ENCODE data around the gene PCDHGA11. TPM values are rescaled to one million over a fixed set of nuclear protein-coding genes. Genes with fewer than 3 reads are reported as not detected.

Gene PCDHGA11
- total and polyA plus RNA-seq, 2 donors (not counting 3 experiments of a cell fraction or from before 2014, with no cell fraction given), result 8.0 to 11.5 TPM

- H3K27me3 ChIP-seq (ENCODE audit: control insufficient read depth in 2 of 2, insufficient read depth in 2 of 2, low read length in 2 of 2), result peaks cover 0 to 4% of the 10 kb centered on the region in 2 experiments
- H3K9me1 ChIP-seq (replicated peaks; ENCODE audit: control insufficient read depth, extremely low read depth, insufficient read depth, low read length), result no peaks in the 10 kb centered on the region
- H4K20me1 ChIP-seq (replicated peaks; ENCODE audit: control insufficient read depth, extremely low read depth, insufficient read depth, low read length), result no peaks in the 10 kb centered on the region
- FAIRE-seq (no peak), DNase-seq (ENCODE audit: low read depth, low spot score) (no peak)
- no peaks in the 10 kb centered on the region for H3K36me3 ChIP-seq (ENCODE audit: control insufficient read depth in 2 of 2, extremely low read depth in 1 of 2, insufficient read depth in 2 of 2, low read length in 2 of 2)
- H2AFZ ChIP-seq (ENCODE audit: low read depth, low read length), result no peak overlapping the region
- BruUV-seq (replicated peaks), result no TSS peak
- H3K79me2 ChIP-seq (ENCODE audit: control insufficient read depth, insufficient read depth, low read length), result no peaks in the 10 kb centered on the region
- no peaks in the 10 kb centered on the region for H3K4me1 ChIP-seq (ENCODE audit: control insufficient read depth, extremely low read depth, insufficient read depth, low read length)
- dilution Hi-C loops (cut with MboI; ENCODE audit: extremely low pct_ligation_motif_present, low sequenced_read_pairs) (no loop called here), intact Hi-C loops (cut with micrococcal nuclease) (no loop called here)
- CTCF ChIA-PET, result interaction anchor here (2.6 kb wide), 1 partner anchor 10 kb away, joined by 16 read pairs; the partner anchor contains the start of gene PCDHGA12
- H3K4me2 ChIP-seq (ENCODE audit: insufficient read depth, low read length), result no peak overlapping the region
- POLR2A ChIA-PET, result no interaction called here
- no peaks in the 10 kb centered on the region for H3K9me3 ChIP-seq (replicated peaks; ENCODE audit: control insufficient read depth, insufficient read depth, low read length)
- no peak for TF ChIP-seq FOS (IDR thresholded peaks at IDR 0.05; ENCODE audit: borderline replicate concordance, insufficient read depth, low read length)
- TF ChIP-seq GATA2 (IDR thresholded peaks at IDR 0.05; ENCODE audit: insufficient read depth, insufficient read length, low read depth, low read length), result no peak
- TF ChIP-seq MAX (IDR thresholded peaks at IDR 0.05; ENCODE audit: insufficient read depth, insufficient read length), result no peak
- TF ChIP-seq POLR2A (IDR thresholded peaks at IDR 0.05; ENCODE audit: low read depth, low read length), result no peak
- TF ChIP-seq MYC (IDR thresholded peaks at IDR 0.05; ENCODE audit: low read depth, low read length), result no peak
- TF ChIP-seq, protein P1, sequence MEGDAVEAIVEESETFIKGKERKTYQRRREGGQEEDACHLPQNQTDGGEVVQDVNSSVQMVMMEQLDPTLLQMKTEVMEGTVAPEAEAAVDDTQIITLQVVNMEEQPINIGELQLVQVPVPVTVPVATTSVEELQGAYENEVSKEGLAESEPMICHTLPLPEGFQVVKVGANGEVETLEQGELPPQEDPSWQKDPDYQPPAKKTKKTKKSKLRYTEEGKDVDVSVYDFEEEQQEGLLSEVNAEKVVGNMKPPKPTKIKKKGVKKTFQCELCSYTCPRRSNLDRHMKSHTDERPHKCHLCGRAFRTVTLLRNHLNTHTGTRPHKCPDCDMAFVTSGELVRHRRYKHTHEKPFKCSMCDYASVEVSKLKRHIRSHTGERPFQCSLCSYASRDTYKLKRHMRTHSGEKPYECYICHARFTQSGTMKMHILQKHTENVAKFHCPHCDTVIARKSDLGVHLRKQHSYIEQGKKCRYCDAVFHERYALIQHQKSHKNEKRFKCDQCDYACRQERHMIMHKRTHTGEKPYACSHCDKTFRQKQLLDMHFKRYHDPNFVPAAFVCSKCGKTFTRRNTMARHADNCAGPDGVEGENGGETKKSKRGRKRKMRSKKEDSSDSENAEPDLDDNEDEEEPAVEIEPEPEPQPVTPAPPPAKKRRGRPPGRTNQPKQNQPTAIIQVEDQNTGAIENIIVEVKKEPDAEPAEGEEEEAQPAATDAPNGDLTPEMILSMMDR (IDR thresholded peaks at IDR 0.05; ENCODE audit: extremely low read depth in 1 of 2, insufficient read depth in 1 of 2, low read depth in 1 of 2, low read length in 2 of 2), result no peak
- TF ChIP-seq EZH2 (IDR thresholded peaks at IDR 0.05; ENCODE audit: borderline replicate concordance, low read depth, low read length, severe bottlenecking), result no peak
- no peak for TF ChIP-seq JUN (IDR thresholded peaks at IDR 0.05; ENCODE audit: borderline replicate concordance, insufficient read depth, insufficient read length, low read depth)
- no peak for TF ChIP-seq POLR2AphosphoS5 (IDR thresholded peaks at IDR 0.05; ENCODE audit: insufficient read depth, low read depth, low read length)
- H3K27ac ChIP-seq (ENCODE audit: insufficient read depth, low read depth, low read length), result no peak overlapping the region
- H3K9ac ChIP-seq (replicated peaks; ENCODE audit: extremely low read depth, insufficient read depth, low read length), result no peak overlapping the region
- no peak overlapping the region for H3K4me3 ChIP-seq (replicated peaks in 1 of 3; ENCODE audit: insufficient read depth in 1 of 3, low read depth in 1 of 3, low read length in 3 of 3)
These were observed 19.5 kb downstream of the PCDHGA11 start for GRCh38 chr5:141440341-141440740.

All from endothelial cell of umbilical vein (primary cell).